GM12865 (cell line): Measurements from ENCODE around the gene GAL3ST1.

Experiments
- DNase-seq: peaks from one replicate; pipeline ENCODE4 v3.0.0; 2010; ENCODE audit warnings: low read depth
- H3K4me3 ChIP-seq: 2 replicates; pipeline ENCODE4 v1.5.1; 2011; ENCODE audit warnings: mild to moderate bottlenecking, low read depth, low read length, control low read depth
- CTCF ChIP-seq: IDR thresholded peaks from 2 replicates; pipeline ENCODE4 v1.5.1; 2011; ENCODE audit warnings: low read length, control low read depth, low read depth, inconsistent platforms; ENCODE audit not compliant: insufficient read depth; ENCODE audit errors: missing control alignments

The GAL3ST1 gene

DNA sequence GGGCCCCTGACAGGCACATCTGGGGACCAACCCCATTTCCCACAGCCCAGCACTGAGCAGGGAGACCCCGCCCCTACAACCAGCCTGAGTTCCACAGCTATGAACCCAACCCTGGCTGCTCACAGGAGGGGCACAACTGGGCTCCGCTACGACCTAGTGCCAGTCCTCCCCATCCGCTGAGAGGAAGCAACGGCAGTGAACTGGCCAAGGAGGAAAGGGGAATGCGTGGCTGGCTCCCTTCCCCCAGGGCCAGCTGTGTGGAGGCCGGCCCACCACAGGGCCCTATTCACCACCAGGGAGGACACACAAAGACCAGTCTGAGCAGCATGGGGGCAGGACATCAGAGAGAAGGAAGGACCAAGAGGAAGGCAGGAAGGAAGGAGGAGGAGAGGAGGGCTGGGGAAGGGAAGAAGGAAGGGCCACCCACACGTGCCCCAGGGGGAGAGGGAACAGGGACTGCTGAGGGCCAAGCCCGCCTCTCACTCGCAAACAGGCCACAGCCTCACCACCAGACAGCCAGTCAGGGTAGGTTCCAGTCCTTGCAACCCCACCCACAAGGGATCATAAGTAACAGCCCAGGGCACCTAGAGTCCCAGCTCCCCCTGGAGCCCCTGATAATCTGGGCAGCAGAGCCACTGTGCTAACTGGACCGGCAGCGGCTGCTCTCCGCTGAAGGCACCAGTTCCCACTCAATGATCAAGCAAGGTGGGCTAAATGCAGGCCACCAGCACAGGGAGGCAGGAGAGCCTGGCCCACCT lies 8.5 kb upstream of the GAL3ST1 start:
- no peak overlapping the region for H3K4me3 ChIP-seq
- no peak for TF ChIP-seq CTCF
- DNase-seq: no peak

- H3K4me3 ChIP-seq: no peak overlapping the region
- TF ChIP-seq CTCF: no peak
- DNase-seq: no peak
Measured at GRCh38 chr22:30582051-30582450, 7.6 kb upstream of the GAL3ST1 start.

GRCh38 chr22:30580896-30581295 lies 6.4 kb upstream of the GAL3ST1 start:
- no peak overlapping the region for H3K4me3 ChIP-seq
- DNase-seq: no peak
- no peak for TF ChIP-seq CTCF

DNA sequence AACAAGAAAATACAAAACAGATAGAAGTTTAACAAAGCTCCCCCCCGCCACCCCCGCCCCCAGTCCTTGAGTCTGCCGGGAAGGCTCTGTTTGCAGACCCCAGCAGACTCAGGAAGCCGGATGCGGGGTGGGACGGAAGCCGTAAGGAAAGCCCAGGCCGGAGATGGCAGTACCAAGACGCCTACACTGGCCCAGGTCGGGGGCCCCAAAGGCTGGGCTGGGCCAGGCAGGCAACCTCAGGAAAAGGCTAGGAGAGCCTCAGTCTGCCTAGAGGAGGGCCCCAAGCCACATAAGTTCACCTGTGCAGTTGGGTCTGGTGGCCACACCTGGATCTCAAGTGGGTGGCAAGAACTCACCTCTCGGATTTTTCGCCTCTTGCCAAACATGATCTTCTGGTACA lies 4.0 kb upstream of the GAL3ST1 start:
- H3K4me3 ChIP-seq: no peak overlapping the region
- TF ChIP-seq CTCF: no peak
- no peak for DNase-seq

- no peak for TF ChIP-seq CTCF
- no peak for DNase-seq
- no peak overlapping the region for H3K4me3 ChIP-seq
Measured at GRCh38 chr22:30575859-30576258, 1.4 kb upstream of the GAL3ST1 start.

- TF ChIP-seq CTCF: no peak
- DNase-seq: no peak
- H3K4me3 ChIP-seq: no peak overlapping the region
Measured at GRCh38 chr22:30574997-30575671, 669 bp upstream of the GAL3ST1 start.
